ENCODE measurements around the gene ZNF148.
A peak's percentile ranks its signal among the peaks of the same experiment; 100 is the strongest.

ZNF148 gene

DNA sequence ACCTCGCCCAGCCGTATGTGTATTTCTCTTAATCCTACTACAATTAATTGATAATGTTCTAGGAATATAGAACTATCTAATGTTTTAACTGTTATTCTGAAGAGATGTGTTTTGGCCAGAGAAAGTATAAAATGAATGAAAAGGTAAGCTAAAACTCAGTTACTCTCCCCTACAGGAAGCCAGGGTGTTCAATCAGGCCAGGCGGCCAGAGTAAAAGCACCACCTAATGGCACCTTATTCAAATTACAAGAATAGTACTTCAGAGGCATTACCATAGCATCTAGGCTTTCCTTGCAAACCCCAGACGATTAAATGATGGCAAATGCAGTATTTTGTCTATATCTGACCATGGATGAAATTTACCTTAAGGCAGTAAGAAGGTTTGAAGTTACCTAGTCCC lies 172.9 kb downstream of the ZNF148 start:
- DNase-seq = peak; percentile 55
- H3F3A ChIP-seq (ENCODE audit: insufficient read depth, low read length) = no peaks in the 10 kb centered on the region
- no peaks in the 10 kb centered on the region for H4K20me1 ChIP-seq (ENCODE audit: insufficient read depth, low read length)
- H2AFZ ChIP-seq (ENCODE audit: low read length) = no peak overlapping the region
- no peak overlapping the region for H3K4me2 ChIP-seq (ENCODE audit: low read depth, low read length)
- H3K27ac ChIP-seq (ENCODE audit: low read length) = no peak overlapping the region
- H3K4me3 ChIP-seq (ENCODE audit: low read length) = no peak overlapping the region
- no peaks in the 10 kb centered on the region for H3K4me1 ChIP-seq (ENCODE audit: low read length)
- H3K27me3 ChIP-seq (replicated peaks; ENCODE audit: insufficient read depth, low read length) = no peaks in the 10 kb centered on the region
- H3K9me2 ChIP-seq (replicated peaks; ENCODE audit: insufficient read depth, low read length) = no peaks in the 10 kb centered on the region
- H3K79me2 ChIP-seq (ENCODE audit: low read length) = no peaks in the 10 kb centered on the region
- no peak overlapping the region for H3K9ac ChIP-seq (ENCODE audit: low read length)
- H3K36me3 ChIP-seq (replicated peaks; ENCODE audit: insufficient read depth, low read length) = no peaks in the 10 kb centered on the region
- H3K9me3 ChIP-seq (replicated peaks; ENCODE audit: insufficient read depth, low read length) = no peaks in the 10 kb centered on the region
- no peak for TF ChIP-seq EZH2phosphoT487 (IDR thresholded peaks at IDR 0.05; ENCODE audit: low read length)
- peak; percentile 67 for TF ChIP-seq CTCF (IDR thresholded peaks at IDR 0.05; ENCODE audit: low read length)

DNA sequence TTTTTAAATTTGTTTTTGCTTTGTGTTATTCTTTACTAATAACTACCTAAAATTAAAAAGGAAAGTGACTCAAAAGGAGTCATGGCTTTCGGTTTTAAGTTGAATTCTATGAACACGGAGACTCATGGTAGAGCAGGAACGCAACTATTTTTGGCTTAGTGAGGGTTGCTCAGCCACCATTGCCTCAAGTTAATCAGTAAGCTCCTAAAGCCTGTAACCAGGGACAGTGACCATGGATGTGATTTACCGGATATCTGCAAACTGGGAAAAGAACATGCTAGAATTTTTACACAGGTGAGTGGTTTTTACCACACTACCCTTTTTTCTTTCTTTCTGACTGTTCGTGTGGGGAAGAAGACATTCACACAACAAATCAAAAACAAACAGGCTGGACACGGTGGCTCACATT lies 174.4 kb downstream of the ZNF148 start:
- Histone ChIP-seq H3K4me3 (ENCODE audit: low read length) (no peak overlapping the region), H3F3A (ENCODE audit: insufficient read depth, low read length) (no peaks in the 10 kb centered on the region), H3K9ac (ENCODE audit: low read length) (no peak overlapping the region), H3K9me3 (replicated peaks; ENCODE audit: insufficient read depth, low read length) (no peaks in the 10 kb centered on the region), H3K27ac (ENCODE audit: low read length) (no peak overlapping the region), H3K27me3 (replicated peaks; ENCODE audit: insufficient read depth, low read length) (no peaks in the 10 kb centered on the region), H4K20me1 (ENCODE audit: insufficient read depth, low read length) (no peaks in the 10 kb centered on the region), H3K4me1 (ENCODE audit: low read length) (no peaks in the 10 kb centered on the region), H2AFZ (ENCODE audit: low read length) (no peak overlapping the region), H3K79me2 (ENCODE audit: low read length) (no peaks in the 10 kb centered on the region), H3K4me2 (ENCODE audit: low read depth, low read length) (no peak overlapping the region), H3K36me3 (replicated peaks; ENCODE audit: insufficient read depth, low read length) (no peaks in the 10 kb centered on the region), H3K9me2 (replicated peaks; ENCODE audit: insufficient read depth, low read length) (no peaks in the 10 kb centered on the region)
- TF ChIP-seq EZH2 (optimal IDR thresholded peaks at IDR 0.05; ENCODE audit: low read depth, low read length) (no peak), EZH2phosphoT487 (IDR thresholded peaks at IDR 0.05; ENCODE audit: low read length) (no peak), CTCF (IDR thresholded peaks at IDR 0.05; ENCODE audit: low read length) (no peak)
- no peak for DNase-seq

DNA sequence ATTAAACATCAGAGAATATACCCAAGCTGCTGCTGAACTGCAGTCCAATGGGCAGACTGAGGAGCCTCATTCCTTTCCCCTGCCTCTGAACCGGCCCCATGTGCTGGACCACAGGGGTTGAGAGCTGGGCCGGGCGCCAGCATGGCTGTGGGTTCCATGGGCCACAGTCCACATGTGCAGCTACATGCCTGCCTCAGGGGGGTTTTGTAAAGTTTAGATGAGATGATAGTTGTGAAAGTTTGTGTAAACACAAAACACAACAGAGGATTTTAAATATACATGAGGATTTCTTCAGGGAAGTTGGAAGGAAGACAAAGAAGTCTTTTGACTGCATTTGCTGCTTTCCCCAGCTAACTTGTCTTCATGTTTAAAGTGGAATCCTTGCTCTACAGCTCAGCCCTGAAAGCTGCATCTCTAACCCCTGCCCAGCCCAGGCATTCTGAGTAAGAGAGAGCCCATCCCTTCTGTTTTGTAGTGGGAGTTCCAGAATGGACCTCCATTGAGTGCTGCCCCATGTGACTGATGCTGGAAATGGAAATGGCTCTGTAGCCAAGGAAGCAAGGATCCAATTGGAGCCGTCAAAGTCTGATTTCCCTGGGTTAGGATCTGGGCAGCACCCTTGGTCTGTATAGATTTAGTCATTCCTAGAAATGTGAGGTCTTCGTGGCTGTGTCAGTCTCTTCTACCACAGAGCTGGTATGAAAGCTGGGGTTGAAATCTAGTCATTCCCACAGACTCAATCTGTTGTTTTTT lies 180.1 kb downstream of the ZNF148 start:
- H3K4me1 ChIP-seq (ENCODE audit: low read length) = no peaks in the 10 kb centered on the region
- DNase-seq = no peak
- TF ChIP-seq EZH2phosphoT487 (IDR thresholded peaks at IDR 0.05; ENCODE audit: low read length) = no peak
- no peak for TF ChIP-seq CTCF (IDR thresholded peaks at IDR 0.05; ENCODE audit: low read length)
- no peak for TF ChIP-seq EZH2 (optimal IDR thresholded peaks at IDR 0.05; ENCODE audit: low read depth, low read length)
- no peak overlapping the region for H3K4me3 ChIP-seq (ENCODE audit: low read length)
- no peak overlapping the region for H3K9ac ChIP-seq (ENCODE audit: low read length)
- H3K9me2 ChIP-seq (replicated peaks; ENCODE audit: insufficient read depth, low read length) = no peaks in the 10 kb centered on the region
- no peaks in the 10 kb centered on the region for H3F3A ChIP-seq (ENCODE audit: insufficient read depth, low read length)
- no peaks in the 10 kb centered on the region for H3K9me3 ChIP-seq (replicated peaks; ENCODE audit: insufficient read depth, low read length)
- no peaks in the 10 kb centered on the region for H3K36me3 ChIP-seq (replicated peaks; ENCODE audit: insufficient read depth, low read length)
- H3K4me2 ChIP-seq (ENCODE audit: low read depth, low read length) = no peak overlapping the region
- H2AFZ ChIP-seq (ENCODE audit: low read length) = no peak overlapping the region
- H3K27me3 ChIP-seq (replicated peaks; ENCODE audit: insufficient read depth, low read length) = no peaks in the 10 kb centered on the region
- H3K27ac ChIP-seq (ENCODE audit: low read length) = no peak overlapping the region
- no peaks in the 10 kb centered on the region for H3K79me2 ChIP-seq (ENCODE audit: low read length)
- no peaks in the 10 kb centered on the region for H4K20me1 ChIP-seq (ENCODE audit: insufficient read depth, low read length)
